ENCODE data around the gene PPP4R4.

- TF ChIP-seq SRF (IDR thresholded peaks at IDR 0.05; ENCODE audit: low read depth) (no peak), POLR2AphosphoS5 (IDR thresholded peaks at IDR 0.05; ENCODE audit: low read depth, low read length) (no peak), EZH2 (IDR thresholded peaks at IDR 0.05) (no peak)
These were observed 119.4 kb downstream of the PPP4R4 start for GRCh38 chr14:94293578-94293924.
